Mesothelial cell of epicardium (in vitro differentiated cells): Measurements from ENCODE around the gene DLGAP1. TPM values are rescaled to one million over a fixed set of nuclear protein-coding genes. Genes with fewer than 3 reads are reported as not detected.
A peak's percentile ranks its signal among the peaks of the same experiment; 100 is the strongest.

Experiments used
- DNase-seq, 2 experiments: peaks; one replicate each; pipeline ENCODE4 v3.0.0; 2021; ENCODE audit warnings: low spot score in 2 of 2; ENCODE audit not compliant: unreplicated experiment in 2 of 2
- H3K27ac Mint-ChIP-seq: 2 replicates; pipeline ENCODE4 v1.8.0; 2021; ENCODE audit warnings: mixed read lengths
- H3K27me3 Mint-ChIP-seq: 2 replicates; pipeline ENCODE4 v1.8.0; 2021; ENCODE audit warnings: low read depth, mixed read lengths
- H3K36me3 Mint-ChIP-seq: 2 replicates; pipeline ENCODE4 v1.8.0; 2021; ENCODE audit warnings: mixed read lengths
- H3K4me1 Mint-ChIP-seq: 2 replicates; pipeline ENCODE4 v1.8.0; 2021; ENCODE audit warnings: mixed read lengths
- H3K4me3 Mint-ChIP-seq: 2 replicates; pipeline ENCODE4 v1.8.0; 2021; ENCODE audit warnings: mild to moderate bottlenecking, moderate library complexity, mixed read lengths
- H3K9me3 Mint-ChIP-seq: 2 replicates; pipeline ENCODE4 v1.8.0; 2021; ENCODE audit warnings: mixed read lengths
- CTCF ChIP-seq: fragments of 200-600 bp; sonication (generic); IDR thresholded peaks from one replicate; pipeline ENCODE4 v1.5.0; 2021; ENCODE audit warnings: antibody characterized with exemption; ENCODE audit not compliant: unreplicated experiment
- total RNA-seq: library from RNA; stranded (reverse); gene quantifications from 3 replicates; pipeline ENCODE4 v1.2.1, GENCODE V29; 2021

The DLGAP1 gene
- total RNA-seq, 1 donor from 2014 or later = 4.6 TPM

GRCh38 chr18:3466872-3467271, 988.2 kb downstream of the DLGAP1 start:
- Mint-ChIP-seq H3K27me3 (no peaks in the 10 kb centered on the region), H3K4me1 (peaks cover 20% of the 10 kb centered on the region), H3K9me3 (peaks cover 4% of the 10 kb centered on the region), H3K4me3 (no peak overlapping the region), H3K36me3 (peaks cover 7% of the 10 kb centered on the region), H3K27ac (peak overlapping the region; percentile 62)
- no peak for DNase-seq
- TF ChIP-seq CTCF = no peak

- no peak for DNase-seq
- peak overlapping the region; percentile 88 for H3K27ac Mint-ChIP-seq
Measured at GRCh38 chr18:3466045-3466444, 989.1 kb downstream of the DLGAP1 start.

GRCh38 chr18:3463051-3463450, 992.1 kb downstream of the DLGAP1 start:
- Mint-ChIP-seq H3K9me3 (peaks cover 17% of the 10 kb centered on the region), H3K4me3 (no peak overlapping the region), H3K4me1 (peaks cover 19% of the 10 kb centered on the region), H3K27ac (peak overlapping the region; percentile 37), H3K27me3 (no peaks in the 10 kb centered on the region), H3K36me3 (peaks cover 40% of the 10 kb centered on the region)
- TF ChIP-seq CTCF = no peak
- no peak for DNase-seq

More at GRCh38 chr18:3466045-3466444, 989.1 kb downstream of the DLGAP1 start:
- Mint-ChIP-seq H3K4me3 (peak overlapping the region; percentile 32), H3K4me1 (peaks cover 20% of the 10 kb centered on the region), H3K9me3 (peaks cover 12% of the 10 kb centered on the region), H3K36me3 (peaks cover 15% of the 10 kb centered on the region), H3K27me3 (no peaks in the 10 kb centered on the region)
- TF ChIP-seq CTCF = no peak

GRCh38 chr18:3461704-3462103, 993.4 kb downstream of the DLGAP1 start:
- no peak for DNase-seq
- Mint-ChIP-seq H3K27ac (no peak overlapping the region), H3K4me1 (peaks cover 23% of the 10 kb centered on the region), H3K4me3 (no peak overlapping the region), H3K36me3 (peaks cover 52% of the 10 kb centered on the region), H3K27me3 (no peaks in the 10 kb centered on the region), H3K9me3 (peaks cover 17% of the 10 kb centered on the region)
- no peak for TF ChIP-seq CTCF

- no peak for TF ChIP-seq CTCF
- Mint-ChIP-seq H3K27me3 (no peaks in the 10 kb centered on the region), H3K36me3 (peaks cover 55% of the 10 kb centered on the region), H3K27ac (no peak overlapping the region), H3K4me3 (no peak overlapping the region), H3K9me3 (peaks cover 17% of the 10 kb centered on the region), H3K4me1 (peaks cover 22% of the 10 kb centered on the region)
- DNase-seq = no peak
Measured at GRCh38 chr18:3460823-3461398, 994.2 kb downstream of the DLGAP1 start.
